GM12878 (cell line): ENCODE results near the gene KRTAP5-7. TPM values are rescaled to one million over a fixed set of nuclear protein-coding genes. Genes with fewer than 3 reads are reported as not detected.

Experiments used
- ATAC-seq: fragments of 200-7000 bp; cut with Tn5 transposase; 3 replicates; pipeline ENCODE4 v1.9.1; 2020; ENCODE audit warnings: mild to moderate bottlenecking, moderate library complexity
- BruUV-seq: library from RNA; stranded (reverse); fragments of 400-500 nt; replicated peaks from 2 replicates; lab custom pipeline; 2021; lab: Mats Ljungman, UMichigan
- CTCF ChIA-PET: fragments of 300-600 bp; sonication (Branson Sonifier 250); formaldehyde crosslinking; extraction: SDS; loops from one replicate; lab custom pipeline; 2021; ENCODE audit warnings: inconsistent platforms; lab: Yijun Ruan, JAX
- POLR2A ChIA-PET: fragments of 350-600 bp; formaldehyde crosslinking; extraction: SDS; loops from one replicate; lab custom pipeline; 2021; ENCODE audit warnings: inconsistent platforms; lab: Charles Lee
- RAD21 ChIA-PET: fragments of 300-600 bp; sonication (Branson Sonifier 250); formaldehyde crosslinking; loops from one replicate; lab custom pipeline; 2023; ENCODE audit warnings: antibody characterized with exemption; ENCODE audit not compliant: unreplicated experiment; lab: Charles Lee
- SMC1A ChIA-PET: fragments of 300-600 bp; sonication (Branson Sonifier 250); formaldehyde crosslinking; loops from one replicate; lab custom pipeline; 2023; ENCODE audit not compliant: unreplicated experiment, uncharacterized antibody; lab: Charles Lee
- DNase-seq: peaks from one replicate; pipeline ENCODE4 v3.0.0-alpha.2; 2011; ENCODE audit warnings: low read depth, low spot score
- FAIRE-seq: peaks from 3 replicates; lab custom pipeline; 2011; peaks lifted over from hg19 to GRCh38; lab: Jason Lieb, UNC
- H2AFZ ChIP-seq: 2 replicates; pipeline ENCODE4 v1.6.0; 2011; ENCODE audit warnings: low read depth, low read length, control low read depth; ENCODE audit not compliant: control insufficient read depth
- H3K27ac ChIP-seq: 2 replicates; pipeline ENCODE4 v1.5.1; 2011; ENCODE audit warnings: control low read depth; ENCODE audit not compliant: control insufficient read depth, insufficient read depth
- H3K27me3 ChIP-seq, 2 experiments: replicated peaks in 1 of 2; 2 replicates each; pipeline versions ENCODE4 v1.6.0 to v1.6.1; 2011; ENCODE audit warnings: low read length in 1 of 2; ENCODE audit not compliant: control insufficient read depth in 2 of 2, insufficient read depth in 2 of 2
- H3K36me3 ChIP-seq, 2 experiments: 2 replicates each; pipeline ENCODE4 v1.5.1; 2011; ENCODE audit warnings: low read length in 1 of 2; ENCODE audit not compliant: control insufficient read depth in 2 of 2, insufficient read depth in 2 of 2
- H3K4me1 ChIP-seq: 2 replicates; pipeline ENCODE4 v1.6.1; 2011; ENCODE audit warnings: mild to moderate bottlenecking, low read length, moderate library complexity, mixed read lengths; ENCODE audit not compliant: control insufficient read depth, insufficient read depth
- H3K4me2 ChIP-seq: 2 replicates; pipeline ENCODE4 v1.6.0; 2011; ENCODE audit warnings: control low read depth; ENCODE audit not compliant: control insufficient read depth, insufficient read depth
- H3K4me3 ChIP-seq: fragments of 200-600 bp; sonication (generic); 2 replicates; pipeline ENCODE4 v1.5.1; 2016
- H3K79me2 ChIP-seq: 2 replicates; pipeline ENCODE4 v1.6.0; 2011; ENCODE audit warnings: low read length; ENCODE audit not compliant: control insufficient read depth, insufficient read depth
- H3K9ac ChIP-seq: 2 replicates; pipeline ENCODE4 v1.8.0; 2011; ENCODE audit warnings: low read length, control low read depth, mixed read lengths; ENCODE audit not compliant: control insufficient read depth, insufficient read depth
- H3K9me3 ChIP-seq: replicated peaks from 3 replicates; pipeline ENCODE4 v1.5.1; 2011; ENCODE audit warnings: mild to moderate bottlenecking, low read length; ENCODE audit not compliant: control insufficient read depth, insufficient read depth
- H4K20me1 ChIP-seq: 2 replicates; pipeline ENCODE4 v1.6.0; 2011; ENCODE audit not compliant: control insufficient read depth, insufficient read depth
- ETV6 ChIP-seq, 2 experiments: fragments of 450-650 bp in 1 of 2; IDR thresholded peaks in 1 of 2; conservative IDR thresholded peaks in 1 of 2; 2 replicates each; pipeline ENCODE4 v1.6.1; 2014; ENCODE audit warnings: antibody characterized with exemption in 1 of 2, borderline replicate concordance in 1 of 2, low read depth in 1 of 2, mild to moderate bottlenecking in 1 of 2, moderate library complexity in 1 of 2
- EZH2 ChIP-seq: IDR thresholded peaks from 2 replicates; pipeline ENCODE4 v1.6.1; 2012; ENCODE audit warnings: low read depth, mild to moderate bottlenecking, control low read depth, inconsistent platforms, low read length, borderline replicate concordance; ENCODE audit not compliant: control insufficient read depth
- HCFC1 ChIP-seq: fragments of 150-350 bp; IDR thresholded peaks from 2 replicates; pipeline ENCODE4 v1.6.1; 2014; ENCODE audit warnings: low read length
- HSF1 ChIP-seq: fragments of 150-350 bp; IDR thresholded peaks from 2 replicates; pipeline ENCODE4 v1.6.1; 2014; ENCODE audit warnings: mild to moderate bottlenecking, low read depth, low read length
- NKRF ChIP-seq: fragments of 450-650 bp; conservative IDR thresholded peaks from 2 replicates; pipeline ENCODE4 v1.6.1; 2017; ENCODE audit warnings: mild to moderate bottlenecking, moderate library complexity
- POLR2A ChIP-seq: IDR thresholded peaks from 2 replicates; pipeline ENCODE4 v1.6.1; 2011; ENCODE audit warnings: low read depth, mild to moderate bottlenecking, low read length
- RBBP5 ChIP-seq: fragments of 200-600 bp; sonication (generic); conservative IDR thresholded peaks from 2 replicates; pipeline ENCODE4 v1.6.1; 2016
- ZNF622 ChIP-seq: fragments of 450-650 bp; IDR thresholded peaks from 2 replicates; pipeline ENCODE4 v1.6.1; 2017; ENCODE audit warnings: mild to moderate bottlenecking, inconsistent platforms
- WGBS: methylation state at CpG from one replicate; pipeline ENCODE4 v1.1.6; 2016; ENCODE audit warnings: low lambda C conversion rate; ENCODE audit not compliant: insufficient replicate concordance, insufficient coverage; ENCODE audit errors: missing lambda C conversion rate; 5-methylcytosine and 5-hydroxymethylcytosine counted together
- in situ Hi-C: fragments of 300-500 bp; cut with MboI; formaldehyde crosslinking; loops from 9 replicates; pipeline ENCODE4 v1.14.3; 2018; ENCODE audit warnings: mixed read lengths
- intact Hi-C: fragments of 100-400 bp; cut with micrococcal nuclease; formaldehyde crosslinking; loops from one replicate; pipeline ENCODE4 v1.14.2; 2022; ENCODE audit not compliant: unreplicated experiment
- polyA plus RNA-seq, 11 experiments: library from polyadenylated mRNA; depleted of rRNA in 4 of 11; unstranded in 6 of 11; stranded (reverse) in 5 of 11; fragments of >200 nt; fragmentation: Nextera tagmentation in 4 of 11; fragmentation: Illumina TruSeq in 1 of 11; extraction: Ambion mirVana in 4 of 11; extraction: Trizol in 1 of 11; gene quantifications; 1 replicate in 1 of 11; 2 replicates in 10 of 11; pipeline versions ENCODE4 v1.2.1 to v1.2.3, GENCODE V29; 2011 to 2016; ENCODE audit warnings: inconsistent platforms in 2 of 11, missing spikeins in 2 of 11, low read depth in 1 of 11
- total RNA-seq, 4 experiments: library from RNA; depleted of rRNA in 3 of 4; stranded (reverse); fragments of >200 nt in 3 of 4; fragmentation: Illumina TruSeq in 1 of 4; extraction: Trizol in 1 of 4; gene quantifications; 2 replicates each; pipeline versions ENCODE4 v1.2.1 to v1.2.3, GENCODE V29; 2013 to 2021
- TF ChIP-seq, protein P1 (sequence below): fragments of 450-650 bp; IDR thresholded peaks from 2 replicates; pipeline ENCODE4 v1.6.1; 2017; ENCODE audit warnings: low read depth, mild to moderate bottlenecking, moderate library complexity

KRTAP5-7 gene
- total and polyA plus RNA-seq, 10 of the 15 experiments (the other 5 are each of a cell fraction or from before 2014, with no cell fraction given): 0.07 to 0.23 (median 0.19) TPM; not detected in 6

DNA sequence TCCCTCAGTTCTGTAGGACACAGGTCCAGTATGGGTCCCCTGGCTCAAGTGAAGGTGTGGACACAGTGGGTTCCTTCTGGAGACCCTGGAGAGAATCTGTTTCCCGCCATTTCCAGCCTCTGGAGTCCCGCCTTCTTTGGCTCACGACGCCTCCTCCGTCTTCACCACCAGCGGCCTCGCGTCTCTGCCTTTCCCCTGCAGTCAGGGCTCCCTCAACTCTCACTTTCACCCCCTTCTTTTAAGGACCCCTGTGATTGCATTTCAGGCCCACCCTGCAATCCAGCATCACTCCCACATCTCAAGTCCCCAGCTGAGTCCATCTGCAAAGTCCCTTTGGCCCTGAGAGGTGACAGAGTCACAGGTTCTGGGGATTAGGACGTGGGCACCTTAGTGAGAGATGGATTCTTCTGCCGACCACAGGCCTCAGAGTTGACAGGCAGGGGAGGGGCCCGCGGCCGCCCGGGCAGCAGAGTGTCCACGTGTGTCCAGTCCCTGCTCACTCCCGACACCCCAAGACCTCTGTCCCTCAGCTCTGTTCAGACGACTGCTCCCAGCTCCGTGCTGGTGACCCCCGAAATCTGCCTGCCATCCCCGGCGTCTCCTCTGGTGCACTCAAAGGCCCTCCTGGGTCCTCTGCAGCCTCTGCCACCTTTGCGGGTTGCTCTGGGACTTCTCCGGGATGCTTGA lies 36.9 kb upstream of the KRTAP5-7 start:
- H3K36me3 ChIP-seq: peaks cover 19 to 21% of the 10 kb centered on the region in 2 experiments
- H3K9ac ChIP-seq: no peak overlapping the region
- no peaks in the 10 kb centered on the region; the same call in 2 of the 3 replicates for H3K9me3 ChIP-seq
- ChIA-PET SMC1A (interaction anchor here (1.4 kb wide), 1 partner anchor 40 kb away, joined by 3 read pairs; no protein-coding TSS in a partner anchor), POLR2A (no interaction called here), CTCF (interaction anchor here (0.6 kb wide), 1 partner anchor 716 kb away, joined by 3 read pairs; no protein-coding TSS in a partner anchor), RAD21 (no interaction called here)
- BruUV-seq: no TSS peak
- H4K20me1 ChIP-seq: no peaks in the 10 kb centered on the region
- H3K4me1 ChIP-seq: peaks cover 11% of the 10 kb centered on the region
- 97% methylated on average over 22 of the region's 23 CpGs for WGBS
- intact Hi-C loops: no loop called here
- TF ChIP-seq ETV6 (conservative IDR thresholded peaks at IDR 0.05 in 1 of 2, IDR thresholded peaks at IDR 0.05 in 1 of 2; ENCODE audit: borderline replicate concordance in 1 of 2, low read depth in 1 of 2) (no peak), HSF1 (no peak), ZNF622 (no peak), POLR2A (no peak), NKRF (no peak), HCFC1 (no peak), RBBP5 (no peak), EZH2 (no peak)
- TF ChIP-seq, protein P1, sequence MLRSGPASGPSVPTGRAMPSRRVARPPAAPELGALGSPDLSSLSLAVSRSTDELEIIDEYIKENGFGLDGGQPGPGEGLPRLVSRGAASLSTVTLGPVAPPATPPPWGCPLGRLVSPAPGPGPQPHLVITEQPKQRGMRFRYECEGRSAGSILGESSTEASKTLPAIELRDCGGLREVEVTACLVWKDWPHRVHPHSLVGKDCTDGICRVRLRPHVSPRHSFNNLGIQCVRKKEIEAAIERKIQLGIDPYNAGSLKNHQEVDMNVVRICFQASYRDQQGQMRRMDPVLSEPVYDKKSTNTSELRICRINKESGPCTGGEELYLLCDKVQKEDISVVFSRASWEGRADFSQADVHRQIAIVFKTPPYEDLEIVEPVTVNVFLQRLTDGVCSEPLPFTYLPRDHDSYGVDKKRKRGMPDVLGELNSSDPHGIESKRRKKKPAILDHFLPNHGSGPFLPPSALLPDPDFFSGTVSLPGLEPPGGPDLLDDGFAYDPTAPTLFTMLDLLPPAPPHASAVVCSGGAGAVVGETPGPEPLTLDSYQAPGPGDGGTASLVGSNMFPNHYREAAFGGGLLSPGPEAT: no peak
- no peak overlapping the region for H3K27ac ChIP-seq
- no peak for DNase-seq
- in situ Hi-C loops: no loop called here
- ATAC-seq: no peak
- H3K27me3 ChIP-seq: no peaks in the 10 kb centered on the region
- no peaks in the 10 kb centered on the region for H3K79me2 ChIP-seq
- FAIRE-seq: no peak
- H3K4me2 ChIP-seq: no peak overlapping the region
- no peak overlapping the region for H2AFZ ChIP-seq
- H3K4me3 ChIP-seq: no peak overlapping the region
